Body of pancreas (tissue), 4 donors: ENCODE results near the gene SLC7A8. TPM values are rescaled to one million over a fixed set of nuclear protein-coding genes. Genes with fewer than 3 reads are reported as not detected.

ENCODE experiments used
- ATAC-seq: fragments of 150-250 bp; one replicate; pipeline ENCODE4 v1.9.1; 2016
- DNase-seq, 4 donors: peaks; one replicate each; pipeline ENCODE4 v3.0.0-alpha.2; 2019
- H3K27ac ChIP-seq, 4 donors: fragments of 200-600 bp; sonication (generic); 1 replicate in 3 of 4; 2 replicates in 1 of 4; pipeline versions ENCODE4 v1.5.1 to v1.6.1; 2016 to 2019; ENCODE audit warnings: mild to moderate bottlenecking in 1 of 4, mixed read lengths in 1 of 4, moderate library complexity in 1 of 4
- H3K27me3 ChIP-seq, 2 donors: fragments of 200-600 bp; sonication (generic); one replicate each; pipeline ENCODE4 v1.6.0; 2016; ENCODE audit warnings: mild to moderate bottlenecking in 1 of 2
- H3K36me3 ChIP-seq, 2 donors: fragments of 200-600 bp; sonication (generic); replicated peaks in 1 of 2; 2 replicates each; pipeline ENCODE4 v1.5.1; 2016; ENCODE audit warnings: low read depth in 2 of 2; ENCODE audit not compliant: insufficient read depth in 1 of 2
- H3K4me1 ChIP-seq: fragments of 200-600 bp; sonication (generic); one replicate; pipeline ENCODE4 v1.6.0; 2016
- H3K4me3 ChIP-seq, 2 donors: fragments of 200-600 bp; sonication (generic); 1 replicate in 1 of 2; 2 replicates in 1 of 2; pipeline ENCODE4 v1.5.1; 2016 to 2019
- H3K9me3 ChIP-seq, 3 donors: fragments of 200-600 bp; sonication (generic); 1 replicate in 2 of 3; 2 replicates in 1 of 3; pipeline ENCODE4 v1.5.1; 2016
- POLR2A ChIP-seq, 3 donors: fragments of 450-650 bp; IDR thresholded peaks; one replicate each; pipeline ENCODE4 v1.6.1; 2016; ENCODE audit warnings: antibody characterized with exemption in 3 of 3, mild to moderate bottlenecking in 2 of 3
- WGBS, 2 donors: methylation state at CpG; one replicate each; pipeline ENCODE4 v1.1.5; 2017; 5-methylcytosine and 5-hydroxymethylcytosine counted together
- intact Hi-C: fragments of 100-400 bp; cut with DNase I; formaldehyde crosslinking; loops from one replicate; pipeline ENCODE4 v1.15.1; 2023
- total RNA-seq, 2 donors: library from RNA; depleted of rRNA; stranded (reverse); fragments of >200 nt; gene quantifications; one replicate each; pipeline ENCODE4 v1.1.0, GENCODE V29; 2016
- TF ChIP-seq, protein P1 (sequence below), 7 experiments: fragments of 450-650 bp in 4 of 7; fragments of 200-600 bp in 3 of 7; sonication (generic) in 3 of 7; IDR thresholded peaks; one replicate each; pipeline ENCODE4 v1.5.1; 2016 to 2019; ENCODE audit warnings: antibody characterized with exemption in 7 of 7

SLC7A8 gene
- total RNA-seq, 2 donors from 2014 or later = 17.8 to 18.2 TPM

DNA sequence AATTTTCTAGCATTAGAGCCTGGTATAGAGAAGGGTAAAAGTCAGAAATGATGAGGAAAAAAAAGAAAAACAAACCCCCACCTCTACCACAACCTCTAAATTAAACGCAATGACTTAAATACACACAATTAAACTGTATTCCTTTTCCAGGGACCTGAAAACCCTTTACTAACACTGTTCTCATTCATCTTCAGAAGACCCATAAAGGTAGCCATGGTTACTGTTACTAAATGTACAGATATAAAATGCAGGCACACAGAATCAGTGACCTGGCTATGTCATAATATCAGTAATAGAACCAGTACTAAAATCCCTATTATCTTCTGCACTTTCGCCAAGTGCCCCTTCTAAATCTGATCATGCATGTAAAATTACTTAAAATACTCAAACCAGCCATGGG, 89.9 kb downstream of the SLC7A8 start:
- DNase-seq = no peak
- no peak for TF ChIP-seq POLR2A (IDR thresholded peaks at IDR 0.05)
- TF ChIP-seq, protein P1, sequence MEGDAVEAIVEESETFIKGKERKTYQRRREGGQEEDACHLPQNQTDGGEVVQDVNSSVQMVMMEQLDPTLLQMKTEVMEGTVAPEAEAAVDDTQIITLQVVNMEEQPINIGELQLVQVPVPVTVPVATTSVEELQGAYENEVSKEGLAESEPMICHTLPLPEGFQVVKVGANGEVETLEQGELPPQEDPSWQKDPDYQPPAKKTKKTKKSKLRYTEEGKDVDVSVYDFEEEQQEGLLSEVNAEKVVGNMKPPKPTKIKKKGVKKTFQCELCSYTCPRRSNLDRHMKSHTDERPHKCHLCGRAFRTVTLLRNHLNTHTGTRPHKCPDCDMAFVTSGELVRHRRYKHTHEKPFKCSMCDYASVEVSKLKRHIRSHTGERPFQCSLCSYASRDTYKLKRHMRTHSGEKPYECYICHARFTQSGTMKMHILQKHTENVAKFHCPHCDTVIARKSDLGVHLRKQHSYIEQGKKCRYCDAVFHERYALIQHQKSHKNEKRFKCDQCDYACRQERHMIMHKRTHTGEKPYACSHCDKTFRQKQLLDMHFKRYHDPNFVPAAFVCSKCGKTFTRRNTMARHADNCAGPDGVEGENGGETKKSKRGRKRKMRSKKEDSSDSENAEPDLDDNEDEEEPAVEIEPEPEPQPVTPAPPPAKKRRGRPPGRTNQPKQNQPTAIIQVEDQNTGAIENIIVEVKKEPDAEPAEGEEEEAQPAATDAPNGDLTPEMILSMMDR (IDR thresholded peaks at IDR 0.05) = no peak
- H3K4me3 ChIP-seq = no peak overlapping the region
- H3K36me3 ChIP-seq = peaks cover 0 to 17% of the 10 kb centered on the region in 2 donors
- peaks cover 35% of the 10 kb centered on the region for H3K4me1 ChIP-seq
- no peaks in the 10 kb centered on the region for H3K27me3 ChIP-seq
- no peak for ATAC-seq
- no peak overlapping the region for H3K27ac ChIP-seq
- WGBS, 2 donors = 45 to 54% methylated on average over 2 of the region's 2 CpGs
- no peaks in the 10 kb centered on the region for H3K9me3 ChIP-seq
- intact Hi-C loops = no loop called here

DNA sequence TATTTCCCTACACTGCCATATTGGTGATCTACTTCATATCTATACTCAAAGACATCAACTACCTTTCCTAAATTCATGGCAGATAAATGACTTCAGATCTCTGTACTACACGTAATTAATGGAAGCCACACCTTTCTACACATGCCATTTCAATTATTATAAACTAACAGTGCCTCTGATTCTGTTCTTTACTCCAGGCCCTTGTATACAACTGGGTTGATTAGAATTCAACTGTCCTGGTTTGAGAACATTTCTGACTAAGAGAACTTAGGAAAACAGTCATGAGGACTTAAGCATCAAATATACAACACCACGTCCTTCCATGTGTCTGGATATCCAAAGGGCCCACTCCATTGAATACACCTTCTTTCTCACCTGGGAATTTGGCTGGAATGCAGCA, 90.4 kb downstream of the SLC7A8 start:
- 66 to 72% methylated on average over 2 of the region's 2 CpGs for WGBS, 2 donors
- Histone ChIP-seq H3K4me3 (no peak overlapping the region), H3K4me1 (peaks cover 31% of the 10 kb centered on the region), H3K9me3 (no peaks in the 10 kb centered on the region), H3K27me3 (no peaks in the 10 kb centered on the region), H3K27ac (no peak overlapping the region), H3K36me3 (peaks cover 0 to 17% of the 10 kb centered on the region in 2 donors)
- ATAC-seq (no peak), DNase-seq (no peak)
- intact Hi-C loops = no loop called here
- TF ChIP-seq, protein P1 (IDR thresholded peaks at IDR 0.05) = no peak
- TF ChIP-seq POLR2A (IDR thresholded peaks at IDR 0.05) = no peak

DNA sequence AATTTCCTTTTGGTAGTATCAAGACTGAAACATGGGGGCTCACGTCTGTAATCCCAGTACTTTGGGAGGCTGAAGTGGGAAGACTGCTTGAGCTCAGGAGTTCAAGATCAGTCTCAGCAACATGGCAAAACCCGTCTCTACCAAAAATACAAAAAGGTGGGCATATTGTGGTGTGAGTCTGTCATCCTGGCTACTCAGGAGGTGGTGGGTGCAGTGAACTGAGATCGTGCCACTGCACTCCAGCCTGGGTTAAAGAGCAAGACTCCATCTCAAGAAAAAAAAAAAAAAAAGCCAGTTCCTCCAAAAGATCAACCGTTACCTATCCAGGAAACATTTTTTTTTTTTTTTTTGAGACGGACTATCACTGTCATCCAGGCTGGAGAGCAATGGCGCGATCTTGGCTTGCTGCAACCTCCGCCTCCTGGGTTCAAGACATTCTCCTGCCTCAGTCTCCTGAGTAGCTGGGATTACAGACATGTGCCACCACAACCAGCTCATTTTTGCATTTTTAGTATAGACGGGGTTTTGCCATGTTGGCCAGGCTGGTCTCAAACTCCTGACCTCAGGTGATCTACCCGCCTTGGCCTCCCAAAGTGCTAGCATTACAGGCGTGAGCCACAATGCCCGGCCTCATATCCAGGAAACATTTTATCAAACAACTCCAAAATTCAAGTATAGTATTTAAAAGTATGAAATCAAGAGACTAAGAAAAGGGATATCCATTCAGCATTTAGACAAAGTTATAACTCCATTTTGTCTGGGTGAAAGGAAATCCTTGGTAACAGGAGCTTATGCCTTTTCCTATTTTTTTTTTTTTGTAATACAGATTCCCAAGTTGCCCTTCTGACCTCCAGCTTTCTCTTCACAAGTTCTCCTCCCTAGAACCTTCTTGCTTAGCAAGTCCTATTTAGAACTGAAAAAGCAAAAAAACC, 91.9 kb downstream of the SLC7A8 start:
- intact Hi-C loops = no loop called here
- H3K9me3 ChIP-seq = no peaks in the 10 kb centered on the region
- H3K27me3 ChIP-seq = no peaks in the 10 kb centered on the region
- TF ChIP-seq POLR2A (IDR thresholded peaks at IDR 0.05) = no peak
- TF ChIP-seq, protein P1 (IDR thresholded peaks at IDR 0.05) = no peak
- H3K4me1 ChIP-seq = peaks cover 22% of the 10 kb centered on the region
- no peak overlapping the region for H3K4me3 ChIP-seq
- DNase-seq (no peak), ATAC-seq (no peak)
- H3K36me3 ChIP-seq = peaks cover 0 to 21% of the 10 kb centered on the region in 2 donors
- no peak overlapping the region for H3K27ac ChIP-seq
- WGBS, 2 donors = 82% methylated on average over 12 of the region's 12 CpGs

DNA sequence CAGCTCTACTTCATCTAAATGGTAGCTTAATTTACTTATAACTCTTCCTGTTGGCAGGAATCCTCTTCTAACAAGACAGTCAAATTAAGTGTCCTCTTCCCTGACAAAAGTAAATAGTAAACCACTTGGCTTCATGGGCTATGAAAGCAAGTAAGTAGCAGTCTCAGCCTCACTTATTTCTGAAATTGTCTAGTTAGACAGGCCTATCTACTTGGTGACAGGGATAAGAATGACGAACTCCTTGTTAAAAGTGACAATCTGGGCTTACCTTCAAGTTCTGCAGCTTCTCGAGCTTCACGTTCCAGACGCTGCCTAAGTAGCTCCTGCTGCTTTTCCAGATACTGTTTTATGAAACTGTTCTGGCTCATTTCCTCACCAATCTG, 93.2 kb downstream of the SLC7A8 start:
- 79 to 88% methylated on average over 4 of the region's 4 CpGs for WGBS, 2 donors

DNA sequence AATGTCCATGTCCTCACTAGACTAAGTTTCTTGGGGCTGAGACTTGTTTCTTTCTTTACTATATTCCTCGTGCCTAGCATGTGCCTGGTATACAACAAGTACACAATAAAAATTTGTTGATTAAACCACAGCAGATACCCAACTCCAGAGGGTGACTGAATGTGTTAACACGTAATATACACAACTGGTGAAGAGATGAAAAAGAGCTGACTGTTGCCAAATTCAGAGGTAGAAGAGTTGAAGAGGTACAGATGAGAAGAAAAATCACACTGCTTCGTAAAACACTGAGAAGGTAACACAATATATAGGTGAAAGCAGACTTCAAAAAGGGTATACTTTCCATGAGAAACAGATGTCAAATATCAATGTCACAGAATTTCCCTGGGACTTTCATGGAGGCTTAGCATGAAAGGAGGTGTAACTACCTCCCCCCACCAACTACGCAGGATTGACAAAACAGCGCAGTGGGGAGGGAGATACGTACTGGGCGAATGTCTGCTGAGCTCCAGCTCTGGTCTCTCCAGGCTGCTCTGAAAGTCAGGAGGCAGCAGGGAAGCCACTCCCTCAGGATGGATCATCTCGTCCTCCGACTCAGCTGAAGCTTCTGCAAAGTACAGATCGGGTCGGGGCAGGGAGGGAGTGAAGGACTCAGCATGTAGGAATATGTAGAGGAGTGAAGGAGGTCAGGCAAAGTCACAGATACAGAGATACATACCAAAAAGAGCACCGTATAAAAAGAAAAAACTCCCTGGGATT, 93.8 kb downstream of the SLC7A8 start:
- WGBS, 2 donors = 91 to 95% methylated on average over 10 to 12 of the region's 12 CpGs
- intact Hi-C loops = no loop called here
- no peak overlapping the region for H3K27ac ChIP-seq
- peaks cover 18% of the 10 kb centered on the region for H3K4me1 ChIP-seq
- TF ChIP-seq, protein P1 (IDR thresholded peaks at IDR 0.05) = no peak
- no peak for TF ChIP-seq POLR2A (IDR thresholded peaks at IDR 0.05)
- DNase-seq = no peak
- H3K27me3 ChIP-seq = no peaks in the 10 kb centered on the region
- ATAC-seq = no peak
- no peaks in the 10 kb centered on the region for H3K9me3 ChIP-seq
- H3K36me3 ChIP-seq = peaks cover 0 to 30% of the 10 kb centered on the region in 2 donors
- no peak overlapping the region for H3K4me3 ChIP-seq

More for the DNA sequence above, 93.2 kb downstream of the SLC7A8 start:
- DNase-seq (no peak), ATAC-seq (no peak)
- Histone ChIP-seq H3K9me3 (no peaks in the 10 kb centered on the region), H3K27me3 (no peaks in the 10 kb centered on the region), H3K36me3 (peaks cover 0 to 28% of the 10 kb centered on the region in 2 donors), H3K27ac (no peak overlapping the region), H3K4me1 (peaks cover 18% of the 10 kb centered on the region), H3K4me3 (no peak overlapping the region)
- TF ChIP-seq POLR2A (IDR thresholded peaks at IDR 0.05) = no peak
- intact Hi-C loops = no loop called here
